Measurements from ENCODE around the gene LRRC4C. TPM values are rescaled to one million over a fixed set of nuclear protein-coding genes. Genes with fewer than 3 reads are reported as not detected.
"Not testable (repeated sequence)": the region's sequence is repeated elsewhere in the genome, so short reads cannot be mapped to it uniquely, and the experiment has no call there.

Gene LRRC4C
- total and polyA plus RNA-seq, 4 experiments from 2014 or later, result not detected

- Mint-ChIP-seq H3K4me3 (no peak overlapping the region), H3K4me1 (no peaks in the 10 kb centered on the region), H3K27me3 (no peaks in the 10 kb centered on the region), H3K36me3 (no peaks in the 10 kb centered on the region), H3K27ac (no peak overlapping the region), H3K9me3 (peaks cover 0 to 32% (median 9%) of the 10 kb centered on the region in 8 donors)
- no peak overlapping the region for H3K27ac ChIP-seq (ENCODE audit: low read depth, low read length)
- POLR2A ChIA-PET (ENCODE audit: partially characterized antibody), result no interaction called here
- DNase-seq, result no peak
- H3K4me1 ChIP-seq (ENCODE audit: insufficient read depth, low read length), result no peaks in the 10 kb centered on the region
- no peaks in the 10 kb centered on the region for H3K27me3 ChIP-seq (ENCODE audit: insufficient read depth, low read length)
- intact Hi-C loops (cut with micrococcal nuclease), result no loop called here
- no peaks in the 10 kb centered on the region for H3K36me3 ChIP-seq (ENCODE audit: insufficient read depth, low read length)
- CTCF ChIA-PET (ENCODE audit: partially characterized antibody), result no interaction called here
- no peak overlapping the region for H3K4me3 ChIP-seq (ENCODE audit: low read length in 2 of 2)
- peaks cover 0 to 3% of the 10 kb centered on the region in 2 donors for H3K9me3 ChIP-seq (ENCODE audit: control insufficient read depth in 1 of 2, low read length in 2 of 2)
These were observed 419.0 kb downstream of the LRRC4C start for GRCh38 chr11:41040474-41040873.

- H3K4me1 ChIP-seq (ENCODE audit: insufficient read depth, low read length), result no peaks in the 10 kb centered on the region
- H3K4me3 ChIP-seq (ENCODE audit: low read length in 2 of 2), result no peak overlapping the region
- no peak for DNase-seq
- CTCF ChIA-PET (ENCODE audit: partially characterized antibody), result no interaction called here
- peaks cover 0 to 3% of the 10 kb centered on the region in 2 donors for H3K9me3 ChIP-seq (ENCODE audit: control insufficient read depth in 1 of 2, low read length in 2 of 2)
- Mint-ChIP-seq H3K4me1 (no peaks in the 10 kb centered on the region), H3K4me3 (no peak overlapping the region), H3K9me3 (peaks cover 0 to 33% (median 10%) of the 10 kb centered on the region in 8 donors), H3K27me3 (no peaks in the 10 kb centered on the region), H3K36me3 (no peaks in the 10 kb centered on the region), H3K27ac (no peak overlapping the region)
- intact Hi-C loops (cut with micrococcal nuclease), result no loop called here
- POLR2A ChIA-PET (ENCODE audit: partially characterized antibody), result no interaction called here
- no peaks in the 10 kb centered on the region for H3K27me3 ChIP-seq (ENCODE audit: insufficient read depth, low read length)
- no peaks in the 10 kb centered on the region for H3K36me3 ChIP-seq (ENCODE audit: insufficient read depth, low read length)
- no peak overlapping the region for H3K27ac ChIP-seq (ENCODE audit: low read depth, low read length)
These were observed 419.9 kb downstream of the LRRC4C start for GRCh38 chr11:41039592-41039991.

- peaks cover 4 to 17% (median 7%) of the 10 kb centered on the region in 8 donors for H3K9me3 Mint-ChIP-seq
- CTCF ChIA-PET (ENCODE audit: partially characterized antibody), result no interaction called here
- H3K27me3 Mint-ChIP-seq, result no peaks in the 10 kb centered on the region
- no peak overlapping the region for H3K27ac ChIP-seq (ENCODE audit: low read depth, low read length)
- H3K27ac Mint-ChIP-seq, result no peak overlapping the region
- H3K4me1 Mint-ChIP-seq, result no peaks in the 10 kb centered on the region
- no peak overlapping the region for H3K4me3 ChIP-seq (ENCODE audit: low read length in 2 of 2)
- no peak for DNase-seq
- POLR2A ChIA-PET (ENCODE audit: partially characterized antibody), result no interaction called here
- H3K9me3 ChIP-seq (ENCODE audit: control insufficient read depth in 1 of 2, low read length in 2 of 2), result peaks cover 0 to 3% of the 10 kb centered on the region in 2 donors
- no peaks in the 10 kb centered on the region for H3K27me3 ChIP-seq (ENCODE audit: insufficient read depth, low read length)
- H3K36me3 ChIP-seq (ENCODE audit: insufficient read depth, low read length), result no peaks in the 10 kb centered on the region
- intact Hi-C loops (cut with micrococcal nuclease), result no loop called here
- no peaks in the 10 kb centered on the region for H3K4me1 ChIP-seq (ENCODE audit: insufficient read depth, low read length)
- H3K4me3 Mint-ChIP-seq, result no peak overlapping the region
- H3K36me3 Mint-ChIP-seq, result no peaks in the 10 kb centered on the region
These were observed 427.8 kb downstream of the LRRC4C start for GRCh38 chr11:41031551-41032060.

GRCh38 chr11:41020259-41020658, 439.2 kb downstream of the LRRC4C start:
- no peak for DNase-seq
- POLR2A ChIA-PET (ENCODE audit: partially characterized antibody), result no interaction called here
- H3K9me3 Mint-ChIP-seq, result peaks cover 7 to 33% (median 15%) of the 10 kb centered on the region in 8 donors

GRCh38 chr11:41019666-41020065, 439.8 kb downstream of the LRRC4C start:
- DNase-seq; H3K9me3 ChIP-seq (ENCODE audit: control insufficient read depth in 1 of 2, low read length in 2 of 2); H3K27ac ChIP-seq (ENCODE audit: low read depth, low read length); H3K4me3 ChIP-seq (ENCODE audit: low read length in 2 of 2); CTCF ChIA-PET (ENCODE audit: partially characterized antibody); H3K36me3 Mint-ChIP-seq; H3K4me1 ChIP-seq (ENCODE audit: insufficient read depth, low read length); H3K27me3 Mint-ChIP-seq; H3K27me3 ChIP-seq (ENCODE audit: insufficient read depth, low read length); H3K4me3 Mint-ChIP-seq; H3K36me3 ChIP-seq (ENCODE audit: insufficient read depth, low read length); intact Hi-C loops (cut with micrococcal nuclease); H3K4me1 Mint-ChIP-seq; POLR2A ChIA-PET (ENCODE audit: partially characterized antibody); H3K27ac Mint-ChIP-seq: not testable (repeated sequence)
- H3K9me3 Mint-ChIP-seq, result peaks cover 8 to 28% (median 13%) of the 10 kb centered on the region in 8 donors

More at GRCh38 chr11:41020259-41020658, 439.2 kb downstream of the LRRC4C start:
- Mint-ChIP-seq H3K4me1 (no peaks in the 10 kb centered on the region), H3K27me3 (no peaks in the 10 kb centered on the region), H3K36me3 (no peaks in the 10 kb centered on the region), H3K27ac (no peak overlapping the region), H3K4me3 (no peak overlapping the region)
- intact Hi-C loops (cut with micrococcal nuclease), result no loop called here
- Histone ChIP-seq H3K4me3 (ENCODE audit: low read length in 2 of 2) (no peak overlapping the region), H3K9me3 (ENCODE audit: control insufficient read depth in 1 of 2, low read length in 2 of 2) (no peaks in the 10 kb centered on the region), H3K27me3 (ENCODE audit: insufficient read depth, low read length) (no peaks in the 10 kb centered on the region), H3K27ac (ENCODE audit: low read depth, low read length) (no peak overlapping the region), H3K36me3 (ENCODE audit: insufficient read depth, low read length) (no peaks in the 10 kb centered on the region), H3K4me1 (ENCODE audit: insufficient read depth, low read length) (no peaks in the 10 kb centered on the region)
- CTCF ChIA-PET (ENCODE audit: partially characterized antibody), result no interaction called here

- POLR2A ChIA-PET (ENCODE audit: partially characterized antibody), result no interaction called here
- H3K4me1 Mint-ChIP-seq, result no peaks in the 10 kb centered on the region
These were observed 441.2 kb downstream of the LRRC4C start for GRCh38 chr11:41018224-41018623.

GRCh38 chr11:41010361-41011050, 448.9 kb downstream of the LRRC4C start:
- H3K27ac ChIP-seq (ENCODE audit: low read depth, low read length), result no peak overlapping the region
- no peaks in the 10 kb centered on the region for H3K36me3 Mint-ChIP-seq
- no peaks in the 10 kb centered on the region for H3K36me3 ChIP-seq (ENCODE audit: insufficient read depth, low read length)
- H3K4me1 ChIP-seq (ENCODE audit: insufficient read depth, low read length), result no peaks in the 10 kb centered on the region
- POLR2A ChIA-PET (ENCODE audit: partially characterized antibody), result no interaction called here
- no peak overlapping the region for H3K27ac Mint-ChIP-seq
- no peak overlapping the region for H3K4me3 ChIP-seq (ENCODE audit: low read length in 2 of 2)
- H3K27me3 Mint-ChIP-seq, result no peaks in the 10 kb centered on the region
- intact Hi-C loops (cut with micrococcal nuclease), result no loop called here
- CTCF ChIA-PET (ENCODE audit: partially characterized antibody), result no interaction called here
- no peaks in the 10 kb centered on the region for H3K4me1 Mint-ChIP-seq
- peaks cover 2 to 24% (median 9%) of the 10 kb centered on the region in 8 donors for H3K9me3 Mint-ChIP-seq
- H3K9me3 ChIP-seq (ENCODE audit: control insufficient read depth in 1 of 2, low read length in 2 of 2), result no peaks in the 10 kb centered on the region
- no peak overlapping the region for H3K4me3 Mint-ChIP-seq
- H3K27me3 ChIP-seq (ENCODE audit: insufficient read depth, low read length), result no peaks in the 10 kb centered on the region
- no peak for DNase-seq

More at GRCh38 chr11:41018224-41018623, 441.2 kb downstream of the LRRC4C start:
- Histone ChIP-seq H3K9me3 (ENCODE audit: control insufficient read depth in 1 of 2, low read length in 2 of 2) (no peaks in the 10 kb centered on the region), H3K36me3 (ENCODE audit: insufficient read depth, low read length) (no peaks in the 10 kb centered on the region), H3K27ac (ENCODE audit: low read depth, low read length) (no peak overlapping the region), H3K4me3 (ENCODE audit: low read length in 2 of 2) (no peak overlapping the region), H3K27me3 (ENCODE audit: insufficient read depth, low read length) (no peaks in the 10 kb centered on the region), H3K4me1 (ENCODE audit: insufficient read depth, low read length) (no peaks in the 10 kb centered on the region)
- intact Hi-C loops (cut with micrococcal nuclease), result no loop called here
- H3K36me3 Mint-ChIP-seq, result no peaks in the 10 kb centered on the region
- H3K4me3 Mint-ChIP-seq, result no peak overlapping the region
- DNase-seq, result no peak
- H3K27me3 Mint-ChIP-seq, result no peaks in the 10 kb centered on the region
- peaks cover 8 to 28% (median 15%) of the 10 kb centered on the region in 8 donors for H3K9me3 Mint-ChIP-seq
- no peak overlapping the region for H3K27ac Mint-ChIP-seq
- CTCF ChIA-PET (ENCODE audit: partially characterized antibody), result no interaction called here
